Measurements from ENCODE around the gene PHYH. TPM values are rescaled to one million over a fixed set of nuclear protein-coding genes. Genes with fewer than 3 reads are reported as not detected.
"Not testable (repeated sequence)": the region's sequence is repeated elsewhere in the genome, so short reads cannot be mapped to it uniquely, and the experiment has no call there.

PHYH gene
- total and polyA plus RNA-seq, 8 donors, result 0.58 to 65.5 (median 20.0) TPM

GRCh38 chr10:13291061-13291460 is 8.8 kb downstream of the PHYH start:
- Histone ChIP-seq H3K27ac (no peak overlapping the region), H3K4me3 (no peak overlapping the region), H3K36me3 (peaks cover 15 to 86% (median 71%) of the 10 kb centered on the region in 4 donors), H3K27me3 (no peaks in the 10 kb centered on the region), H3K4me1 (no peaks in the 10 kb centered on the region), H3K9me3 (no peaks in the 10 kb centered on the region)
- intact Hi-C loops (cut with DNase I; ENCODE audit: low total_unique reads), result loop anchor here (5.0 to 10.0 kb wide), 2 partner anchors 126 to 194 kb away; partner anchors contain the start of gene MCM10
- no peak for TF ChIP-seq POLR2AphosphoS5 (IDR thresholded peaks at IDR 0.05)
- no peak for TF ChIP-seq POLR2A (IDR thresholded peaks at IDR 0.05)
- no peak for TF ChIP-seq EP300 (IDR thresholded peaks at IDR 0.05)
- TF ChIP-seq CTCF (IDR thresholded peaks at IDR 0.05), result no peak
- no peak for DNase-seq
- WGBS, 5 donors, result 93 to 96% (median 94%) methylated on average over 4 of the region's 4 CpGs

GRCh38 chr10:13284050-13284449 is 15.8 kb downstream of the PHYH start:
- TF ChIP-seq POLR2AphosphoS5 (IDR thresholded peaks at IDR 0.05), result no peak
- no peak for TF ChIP-seq EP300 (IDR thresholded peaks at IDR 0.05)
- no peak for TF ChIP-seq POLR2A (IDR thresholded peaks at IDR 0.05)
- no peak for TF ChIP-seq CTCF (IDR thresholded peaks at IDR 0.05)
- H3K27ac ChIP-seq, result peak overlapping the region in 3 of 5 donors; percentile 27 to 61 (median 44)
- DNase-seq, result no peak
- intact Hi-C loops (cut with DNase I; ENCODE audit: low total_unique reads), result no loop called here
- H3K9me3 ChIP-seq, result no peaks in the 10 kb centered on the region
- no peaks in the 10 kb centered on the region for H3K27me3 ChIP-seq
- H3K36me3 ChIP-seq, result peaks cover 21 to 93% (median 60%) of the 10 kb centered on the region in 4 donors
- peaks cover 0 to 8% (median 6%) of the 10 kb centered on the region in 4 donors for H3K4me1 ChIP-seq
- no peak overlapping the region for H3K4me3 ChIP-seq
- 82 to 94% (median 85%) methylated on average over 4 of the region's 4 CpGs for WGBS, 5 donors

GRCh38 chr10:13282348-13282747 is 17.5 kb downstream of the PHYH start:
- H3K27me3 ChIP-seq; H3K4me1 ChIP-seq; H3K27ac ChIP-seq; H3K9me3 ChIP-seq; H3K4me3 ChIP-seq; DNase-seq; intact Hi-C loops (cut with DNase I; ENCODE audit: low total_unique reads): not testable (repeated sequence)
- peaks cover 12 to 96% (median 61%) of the 10 kb centered on the region in 4 donors for H3K36me3 ChIP-seq
- WGBS, 5 donors, result 91 to 94% (median 92%) methylated on average over 6 of the region's 6 CpGs

- H3K36me3 ChIP-seq, result peaks cover 12 to 44% (median 40%) of the 10 kb centered on the region in 4 donors
- intact Hi-C loops (cut with DNase I; ENCODE audit: low total_unique reads), result no loop called here
- H3K9me3 ChIP-seq, result no peaks in the 10 kb centered on the region
- no peaks in the 10 kb centered on the region for H3K27me3 ChIP-seq
- 46 to 61% (median 59%) methylated on average over 4 of the region's 4 CpGs for WGBS, 5 donors
- no peak for TF ChIP-seq EP300 (IDR thresholded peaks at IDR 0.05)
- TF ChIP-seq CTCF (IDR thresholded peaks at IDR 0.05), result no peak
- TF ChIP-seq POLR2AphosphoS5 (IDR thresholded peaks at IDR 0.05), result no peak
- no peak for TF ChIP-seq POLR2A (IDR thresholded peaks at IDR 0.05)
- H3K27ac ChIP-seq, result no peak overlapping the region
- peak in 1 of 2 donors; percentile 50 for DNase-seq
- peaks cover 0 to 10% (median 7%) of the 10 kb centered on the region in 4 donors for H3K4me1 ChIP-seq
- H3K4me3 ChIP-seq, result no peak overlapping the region
Measured at GRCh38 chr10:13276749-13277365, 23.0 kb downstream of the PHYH start.

- peaks cover 0 to 17% (median 13%) of the 10 kb centered on the region in 4 donors for H3K4me1 ChIP-seq
- H3K27me3 ChIP-seq; H3K4me3 ChIP-seq; DNase-seq; H3K9me3 ChIP-seq; H3K27ac ChIP-seq; intact Hi-C loops (cut with DNase I; ENCODE audit: low total_unique reads): not testable (repeated sequence)
- H3K36me3 ChIP-seq, result peaks cover 11 to 36% (median 33%) of the 10 kb centered on the region in 4 donors
- WGBS, 5 donors, result 96 to 99% (median 97%) methylated on average over 11 of the region's 11 CpGs
Measured at GRCh38 chr10:13276146-13276545, 23.7 kb downstream of the PHYH start.
